KMS-11 (cell line): ENCODE results near the gene ANKRD44.

Source experiments
- H2AFZ ChIP-seq: fragments of 200-600 bp; sonication (generic); 2 replicates; pipeline ENCODE4 v1.6.1; 2016; ENCODE audit warnings: antibody characterized with exemption, mixed run types, low read depth
- H3K27ac ChIP-seq: fragments of 200-600 bp; sonication (generic); 2 replicates; pipeline ENCODE4 v1.6.1; 2016; ENCODE audit warnings: mild to moderate bottlenecking, mixed run types
- H3K27me3 ChIP-seq: fragments of 200-600 bp; sonication (generic); 2 replicates; pipeline ENCODE4 v1.6.1; 2017; ENCODE audit warnings: mild to moderate bottlenecking, low read depth, mixed run types, moderate library complexity; ENCODE audit not compliant: insufficient read depth
- H3K36me3 ChIP-seq: fragments of 200-600 bp; sonication (generic); 2 replicates; pipeline ENCODE4 v1.6.1; 2017; ENCODE audit warnings: mild to moderate bottlenecking, mixed run types; ENCODE audit not compliant: insufficient read depth
- H3K4me1 ChIP-seq: fragments of 200-600 bp; sonication (generic); 2 replicates; pipeline ENCODE4 v1.6.1; 2016; ENCODE audit warnings: mild to moderate bottlenecking, low read depth, mixed run types; ENCODE audit not compliant: poor library complexity, severe bottlenecking
- H3K4me2 ChIP-seq: fragments of 200-600 bp; sonication (generic); 2 replicates; pipeline ENCODE4 v1.7.0; 2016; ENCODE audit warnings: mild to moderate bottlenecking, mixed run types
- H3K4me3 ChIP-seq: fragments of 200-600 bp; sonication (generic); IDR thresholded peaks from 2 replicates; pipeline ENCODE4 v1.6.1; 2017; ENCODE audit warnings: low read depth, low read length, mixed read lengths; ENCODE audit not compliant: insufficient read depth
- H3K79me2 ChIP-seq: fragments of 200-600 bp; sonication (generic); 2 replicates; pipeline ENCODE4 v1.6.1; 2016; ENCODE audit warnings: low read depth, mixed run types; ENCODE audit not compliant: insufficient read depth
- H3K9ac ChIP-seq: fragments of 200-600 bp; sonication (generic); 2 replicates; pipeline ENCODE4 v1.6.1; 2016; ENCODE audit warnings: mild to moderate bottlenecking, mixed run types
- H4K20me1 ChIP-seq: fragments of 200-600 bp; sonication (generic); 2 replicates; pipeline ENCODE4 v1.6.1; 2016; ENCODE audit warnings: mild to moderate bottlenecking, mixed run types; ENCODE audit not compliant: insufficient read depth
- TF ChIP-seq, protein P1 (sequence below): fragments of 200-600 bp; sonication (generic); conservative IDR thresholded peaks from 2 replicates; pipeline ENCODE4 v1.6.1; 2017; ENCODE audit warnings: low read depth, mild to moderate bottlenecking, antibody characterized with exemption, low read length, moderate library complexity, mixed read lengths

Gene ANKRD44

DNA sequence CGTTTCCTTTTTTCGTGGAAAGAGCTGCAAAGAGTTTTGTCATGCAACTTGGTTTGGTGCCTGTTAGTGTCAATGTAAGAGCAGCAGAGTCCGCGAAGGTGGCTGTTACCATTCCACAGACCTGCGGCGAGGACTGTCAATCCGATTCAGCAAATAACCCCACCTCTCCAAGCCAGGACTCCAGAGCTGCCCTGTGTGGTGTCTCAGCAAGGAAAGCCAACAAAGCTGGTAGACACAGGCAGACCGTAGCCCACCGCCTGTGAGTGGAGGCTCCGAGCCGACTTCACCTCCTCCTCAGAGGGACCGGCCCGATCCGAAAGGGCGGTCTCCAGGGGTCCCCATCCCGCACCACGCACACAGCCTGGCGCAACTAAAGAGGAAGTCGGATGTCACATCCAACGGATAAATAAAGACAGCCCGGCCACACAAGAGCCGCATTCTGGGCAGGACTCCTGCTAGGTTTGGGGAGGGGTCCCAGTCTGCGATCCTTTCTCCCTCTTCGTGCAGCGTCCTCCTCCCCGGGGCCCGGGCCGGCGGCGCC lies 819 bp downstream of the ANKRD44 start:
- peak overlapping the region; percentile 67; the same call in 1 of the 2 replicates for H3K9ac ChIP-seq
- H4K20me1 ChIP-seq, result no peaks in the 10 kb centered on the region
- no peaks in the 10 kb centered on the region for H3K27me3 ChIP-seq
- peaks cover 5% of the 10 kb centered on the region; the same call in 1 of the 2 replicates for H3K79me2 ChIP-seq
- peak overlapping the region; percentile 83 for H3K4me2 ChIP-seq
- H3K27ac ChIP-seq, result no peak overlapping the region
- peak overlapping the region; percentile 71 for H3K4me3 ChIP-seq
- H3K36me3 ChIP-seq, result no peaks in the 10 kb centered on the region
- TF ChIP-seq, protein P1, sequence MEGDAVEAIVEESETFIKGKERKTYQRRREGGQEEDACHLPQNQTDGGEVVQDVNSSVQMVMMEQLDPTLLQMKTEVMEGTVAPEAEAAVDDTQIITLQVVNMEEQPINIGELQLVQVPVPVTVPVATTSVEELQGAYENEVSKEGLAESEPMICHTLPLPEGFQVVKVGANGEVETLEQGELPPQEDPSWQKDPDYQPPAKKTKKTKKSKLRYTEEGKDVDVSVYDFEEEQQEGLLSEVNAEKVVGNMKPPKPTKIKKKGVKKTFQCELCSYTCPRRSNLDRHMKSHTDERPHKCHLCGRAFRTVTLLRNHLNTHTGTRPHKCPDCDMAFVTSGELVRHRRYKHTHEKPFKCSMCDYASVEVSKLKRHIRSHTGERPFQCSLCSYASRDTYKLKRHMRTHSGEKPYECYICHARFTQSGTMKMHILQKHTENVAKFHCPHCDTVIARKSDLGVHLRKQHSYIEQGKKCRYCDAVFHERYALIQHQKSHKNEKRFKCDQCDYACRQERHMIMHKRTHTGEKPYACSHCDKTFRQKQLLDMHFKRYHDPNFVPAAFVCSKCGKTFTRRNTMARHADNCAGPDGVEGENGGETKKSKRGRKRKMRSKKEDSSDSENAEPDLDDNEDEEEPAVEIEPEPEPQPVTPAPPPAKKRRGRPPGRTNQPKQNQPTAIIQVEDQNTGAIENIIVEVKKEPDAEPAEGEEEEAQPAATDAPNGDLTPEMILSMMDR, result no peak
- peak overlapping the region; percentile 70 for H2AFZ ChIP-seq
- H3K4me1 ChIP-seq, result peaks cover 35% of the 10 kb centered on the region

DNA sequence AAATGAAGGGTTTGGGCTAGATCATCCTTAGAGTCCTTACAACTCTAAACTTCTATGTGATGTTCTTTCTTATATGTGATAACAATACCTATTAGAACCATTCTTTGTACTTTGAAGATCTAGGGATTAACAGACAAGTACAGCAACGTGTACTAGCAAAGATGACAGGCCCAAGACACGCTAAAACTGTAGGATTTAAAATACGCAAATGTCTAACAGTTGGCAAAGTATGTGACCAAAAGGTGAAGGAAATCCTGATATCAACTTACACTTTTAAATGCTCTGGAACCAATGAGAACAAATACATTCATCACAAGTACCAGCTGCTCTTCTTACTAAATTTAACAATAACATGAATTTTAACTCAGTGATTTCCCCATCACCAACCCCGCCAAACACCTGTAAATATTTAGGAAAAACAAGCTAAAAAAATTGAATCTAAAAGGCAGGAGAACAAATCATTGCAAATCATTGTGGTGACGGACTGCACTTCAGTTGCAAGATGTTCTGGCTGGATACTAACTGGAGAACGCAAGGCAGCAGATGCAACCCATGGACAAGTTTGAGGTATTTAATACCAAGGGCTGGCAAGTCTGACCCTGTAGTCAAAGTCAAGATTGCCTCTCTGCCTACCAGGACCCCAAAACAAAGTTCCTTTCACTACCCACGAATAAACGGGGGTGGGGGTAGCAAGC lies 1.4 kb downstream of the ANKRD44 start:
- Histone ChIP-seq H3K27me3 (no peaks in the 10 kb centered on the region), H2AFZ (no peak overlapping the region; the same call in 1 of the 2 replicates), H3K79me2 (peaks cover 5% of the 10 kb centered on the region; the same call in 1 of the 2 replicates), H3K27ac (no peak overlapping the region), H3K4me2 (peak overlapping the region; percentile 83), H3K4me3 (peak overlapping the region; percentile 71), H4K20me1 (no peaks in the 10 kb centered on the region), H3K9ac (no peak overlapping the region), H3K4me1 (peaks cover 35% of the 10 kb centered on the region), H3K36me3 (no peaks in the 10 kb centered on the region)
- TF ChIP-seq, protein P1, result no peak

DNA sequence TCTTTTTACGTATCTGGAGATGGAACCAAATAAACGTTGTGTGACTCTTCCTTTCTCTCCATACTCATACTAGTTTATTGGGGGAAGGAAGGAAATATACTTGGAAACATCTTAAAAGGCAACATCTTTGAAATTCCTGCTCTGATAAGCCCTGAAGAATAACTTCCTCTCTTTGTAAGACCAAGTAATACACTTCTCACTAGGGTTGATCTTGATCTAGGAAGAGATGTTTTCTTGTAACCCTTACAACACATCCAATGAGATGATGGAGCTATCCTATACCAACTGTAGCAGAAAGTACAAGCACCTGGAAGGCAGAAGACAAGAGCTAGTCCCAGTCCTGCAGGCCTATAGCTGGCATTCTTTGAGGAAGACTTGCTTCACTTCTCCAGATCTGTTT lies 2.0 kb downstream of the ANKRD44 start:
- Histone ChIP-seq H3K4me3 (no peak overlapping the region), H3K4me1 (peaks cover 35% of the 10 kb centered on the region), H3K27ac (no peak overlapping the region), H4K20me1 (no peaks in the 10 kb centered on the region), H3K9ac (no peak overlapping the region), H3K36me3 (no peaks in the 10 kb centered on the region), H3K4me2 (no peak overlapping the region), H3K27me3 (no peaks in the 10 kb centered on the region), H3K79me2 (peaks cover 5% of the 10 kb centered on the region; the same call in 1 of the 2 replicates), H2AFZ (no peak overlapping the region)
- TF ChIP-seq, protein P1, result no peak

DNA sequence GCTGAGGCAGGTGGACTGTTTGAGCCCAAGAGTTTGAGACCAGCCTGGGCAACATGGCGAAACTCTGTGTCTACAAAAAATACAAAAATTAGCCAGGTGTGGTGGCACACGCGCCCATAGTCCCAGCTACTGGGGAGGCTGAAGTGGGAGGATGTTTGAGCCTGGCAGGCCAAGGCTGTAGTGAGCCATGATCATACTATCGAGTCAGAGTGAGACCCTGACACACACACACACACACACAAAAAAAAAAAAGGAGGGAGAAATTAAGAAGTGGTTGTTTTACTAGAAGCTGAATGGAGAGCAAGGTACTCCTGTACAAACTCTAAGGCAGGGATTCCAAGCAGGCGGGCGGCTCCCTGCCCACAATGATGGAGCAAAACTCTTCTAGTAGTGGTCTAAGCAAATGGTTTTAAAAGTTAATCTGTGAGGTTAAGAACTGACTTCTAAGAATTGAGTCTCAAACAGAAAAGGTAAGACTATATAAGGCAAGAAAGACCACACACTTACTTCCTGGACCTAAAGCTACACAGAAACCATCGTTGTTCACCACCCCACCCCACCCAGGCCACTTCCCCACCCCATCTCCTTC lies 2.6 kb downstream of the ANKRD44 start:
- Histone ChIP-seq H2AFZ (no peak overlapping the region), H3K27me3 (no peaks in the 10 kb centered on the region), H3K27ac (no peak overlapping the region), H3K4me2 (no peak overlapping the region), H3K79me2 (peaks cover 5% of the 10 kb centered on the region; the same call in 1 of the 2 replicates), H3K4me1 (peaks cover 35% of the 10 kb centered on the region), H4K20me1 (no peaks in the 10 kb centered on the region), H3K4me3 (no peak overlapping the region), H3K36me3 (no peaks in the 10 kb centered on the region), H3K9ac (no peak overlapping the region)
- TF ChIP-seq, protein P1, result no peak
